Testis (tissue), 2 donors: Measurements from ENCODE around the gene PRUNE2.

ENCODE experiments used
- POLR2A ChIP-seq: fragments of 450-650 bp; IDR thresholded peaks from one replicate; pipeline ENCODE4 v1.6.1; 2017; ENCODE audit warnings: antibody characterized with exemption, mild to moderate bottlenecking, moderate library complexity
- TF ChIP-seq, protein P1 (sequence below), 3 experiments: fragments of 450-650 bp in 2 of 3; fragments of 200-600 bp in 1 of 3; sonication (generic) in 1 of 3; IDR thresholded peaks; one replicate each; pipeline ENCODE4 v1.5.1; 2016 to 2019; ENCODE audit warnings: antibody characterized with exemption in 3 of 3, mild to moderate bottlenecking in 2 of 3, moderate library complexity in 1 of 3

DNA sequence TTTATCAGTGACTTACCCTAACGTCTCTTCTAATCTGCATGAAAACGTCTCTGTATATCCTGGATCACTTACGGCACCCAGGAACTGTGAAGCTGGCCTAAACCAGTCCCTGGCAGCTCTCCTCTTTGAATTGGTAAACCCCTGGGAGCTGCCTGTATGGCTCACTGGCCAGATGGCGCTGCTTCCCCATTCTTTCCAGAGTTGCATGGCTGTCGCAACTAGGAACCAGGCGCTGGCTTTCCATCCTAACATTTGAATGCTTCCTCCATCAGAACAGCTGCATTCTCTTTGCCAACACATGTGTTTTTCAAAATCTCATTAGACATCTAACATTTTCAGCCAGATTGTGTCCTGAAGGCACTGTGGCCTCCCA is 149.7 kb downstream of the PRUNE2 start:
- TF ChIP-seq, protein P1, sequence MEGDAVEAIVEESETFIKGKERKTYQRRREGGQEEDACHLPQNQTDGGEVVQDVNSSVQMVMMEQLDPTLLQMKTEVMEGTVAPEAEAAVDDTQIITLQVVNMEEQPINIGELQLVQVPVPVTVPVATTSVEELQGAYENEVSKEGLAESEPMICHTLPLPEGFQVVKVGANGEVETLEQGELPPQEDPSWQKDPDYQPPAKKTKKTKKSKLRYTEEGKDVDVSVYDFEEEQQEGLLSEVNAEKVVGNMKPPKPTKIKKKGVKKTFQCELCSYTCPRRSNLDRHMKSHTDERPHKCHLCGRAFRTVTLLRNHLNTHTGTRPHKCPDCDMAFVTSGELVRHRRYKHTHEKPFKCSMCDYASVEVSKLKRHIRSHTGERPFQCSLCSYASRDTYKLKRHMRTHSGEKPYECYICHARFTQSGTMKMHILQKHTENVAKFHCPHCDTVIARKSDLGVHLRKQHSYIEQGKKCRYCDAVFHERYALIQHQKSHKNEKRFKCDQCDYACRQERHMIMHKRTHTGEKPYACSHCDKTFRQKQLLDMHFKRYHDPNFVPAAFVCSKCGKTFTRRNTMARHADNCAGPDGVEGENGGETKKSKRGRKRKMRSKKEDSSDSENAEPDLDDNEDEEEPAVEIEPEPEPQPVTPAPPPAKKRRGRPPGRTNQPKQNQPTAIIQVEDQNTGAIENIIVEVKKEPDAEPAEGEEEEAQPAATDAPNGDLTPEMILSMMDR (IDR thresholded peaks at IDR 0.05), result no peak
- TF ChIP-seq POLR2A, result no peak
